HepG2 (cell line): ENCODE measurements around the gene SLC20A1. TPM values are rescaled to one million over a fixed set of nuclear protein-coding genes. Genes with fewer than 3 reads are reported as not detected.

Experiments
- BCL6 ChIP-seq: IDR thresholded peaks from 2 replicates; pipeline ENCODE4 v1.6.1; 2016; ENCODE audit warnings: missing genetic modification reagents, missing compliant biosample characterization
- ETV5 ChIP-seq: IDR thresholded peaks from 2 replicates; pipeline ENCODE4 v1.6.1; 2018; ENCODE audit warnings: missing biosample characterization, missing genetic modification reagents, inconsistent platforms, borderline replicate concordance
- FOXO4 ChIP-seq: sonication (generic); formaldehyde crosslinking; conservative IDR thresholded peaks from 2 replicates; pipeline ENCODE4 v1.8.1; 2023; ENCODE audit warnings: missing genetic modification reagents
- PHF8 ChIP-seq: sonication (generic); formaldehyde crosslinking; IDR thresholded peaks from 2 replicates; pipeline ENCODE4 v1.5.0; 2020; ENCODE audit warnings: missing genetic modification reagents
- RERE ChIP-seq: IDR thresholded peaks from 2 replicates; pipeline ENCODE4 v1.6.1; 2016; ENCODE audit warnings: low read depth, missing genetic modification reagents, missing compliant biosample characterization
- SMAD3 ChIP-seq: sonication (generic); formaldehyde crosslinking; IDR thresholded peaks from 2 replicates; pipeline ENCODE4 v1.4.0; 2020; ENCODE audit warnings: missing genetic modification reagents
- ZBTB37 ChIP-seq: sonication (generic); formaldehyde crosslinking; IDR thresholded peaks from 2 replicates; pipeline ENCODE4 v1.4.0; 2020; ENCODE audit warnings: mild to moderate bottlenecking, missing genetic modification reagents
- ZBTB42 ChIP-seq: sonication (generic); formaldehyde crosslinking; IDR thresholded peaks from 2 replicates; pipeline ENCODE4 v1.5.0; 2020; ENCODE audit warnings: mild to moderate bottlenecking, missing genetic modification reagents
- ZNF383 ChIP-seq: sonication (generic); formaldehyde crosslinking; IDR thresholded peaks from 2 replicates; pipeline ENCODE4 v1.4.0; 2020; ENCODE audit warnings: missing genetic modification reagents, mild to moderate bottlenecking, borderline replicate concordance
- ZNF407 ChIP-seq: sonication (generic); formaldehyde crosslinking; IDR thresholded peaks from one replicate; pipeline ENCODE4 v1.5.1; 2020; ENCODE audit warnings: mild to moderate bottlenecking, missing genetic modification reagents; ENCODE audit errors: not compliant biosample characterization
- ZSCAN25 ChIP-seq: sonication (generic); formaldehyde crosslinking; IDR thresholded peaks from 2 replicates; pipeline ENCODE4 v1.8.0; 2022; ENCODE audit warnings: mild to moderate bottlenecking, missing genetic modification reagents
- polyA plus RNA-seq, 8 experiments: library from polyadenylated mRNA; depleted of rRNA in 3 of 8; stranded (reverse) in 7 of 8; unstranded in 1 of 8; fragments of >200 nt; fragmentation: Illumina TruSeq in 4 of 8; extraction: Trizol in 4 of 8; gene quantifications; 2 replicates each; pipeline versions ENCODE4 v1.2.1 to v1.2.3, GENCODE V29; 2011 to 2016; ENCODE audit warnings: low read depth in 4 of 8, missing spikeins in 1 of 8, mixed read lengths in 1 of 8; ENCODE audit not compliant: insufficient read depth in 1 of 8
- total RNA-seq, 5 experiments: library from RNA; depleted of rRNA; stranded (reverse); fragments of >200 nt; fragmentation: Illumina TruSeq; extraction: Trizol; gene quantifications; 2 replicates each; pipeline ENCODE4 v1.2.3, GENCODE V29; 2016; ENCODE audit warnings: low read depth in 1 of 5

The SLC20A1 gene
- total and polyA plus RNA-seq, 2 of the 13 experiments (the other 11 are each of a cell fraction or from before 2014, with no cell fraction given): 54.0 to 85.9 TPM

GRCh38 chr2:112692495-112692911, 46.8 kb downstream of the SLC20A1 start (continued):
- TF ChIP-seq RERE (peak; percentile 49; the same call in 1 of the 2 replicates), ZNF407 (CRISPR knock-in tag) (peak; percentile 37), ZBTB42 (no peak), ZSCAN25 (CRISPR knock-in tag) (no peak), ZBTB37 (CRISPR knock-in tag) (0 out of 2 replicates have a peak, but pooled peaks have one; percentile 35), ETV5 (CRISPR knock-in tag) (peak; percentile 81; the same call in 1 of the 2 replicates), SMAD3 (CRISPR knock-in tag) (0 out of 2 replicates have a peak, but pooled peaks have one; percentile 74), ZNF383 (CRISPR knock-in tag) (no peak), FOXO4 (CRISPR knock-in tag) (no peak), PHF8 (no peak), BCL6 (CRISPR knock-in tag) (peak; percentile 96)
